Activated CD8-positive, alpha-beta memory T cell treated with anti-CD3 and anti-CD28 coated beads, Interleukin-2, amount 50 U/mL, for 24 hours (primary cell): ENCODE data around the gene TRAPPC3.

ENCODE experiments used
- DNase-seq: peaks from one replicate; pipeline ENCODE4 v3.0.0-alpha.2; 2020; ENCODE audit errors: extremely low read depth

Gene TRAPPC3

GRCh38 chr1:36098650-36099365, 50.5 kb downstream of the TRAPPC3 start:
- DNase-seq = no peak

- DNase-seq = no peak
Measured at GRCh38 chr1:36097693-36098585, 51.3 kb downstream of the TRAPPC3 start.

DNA sequence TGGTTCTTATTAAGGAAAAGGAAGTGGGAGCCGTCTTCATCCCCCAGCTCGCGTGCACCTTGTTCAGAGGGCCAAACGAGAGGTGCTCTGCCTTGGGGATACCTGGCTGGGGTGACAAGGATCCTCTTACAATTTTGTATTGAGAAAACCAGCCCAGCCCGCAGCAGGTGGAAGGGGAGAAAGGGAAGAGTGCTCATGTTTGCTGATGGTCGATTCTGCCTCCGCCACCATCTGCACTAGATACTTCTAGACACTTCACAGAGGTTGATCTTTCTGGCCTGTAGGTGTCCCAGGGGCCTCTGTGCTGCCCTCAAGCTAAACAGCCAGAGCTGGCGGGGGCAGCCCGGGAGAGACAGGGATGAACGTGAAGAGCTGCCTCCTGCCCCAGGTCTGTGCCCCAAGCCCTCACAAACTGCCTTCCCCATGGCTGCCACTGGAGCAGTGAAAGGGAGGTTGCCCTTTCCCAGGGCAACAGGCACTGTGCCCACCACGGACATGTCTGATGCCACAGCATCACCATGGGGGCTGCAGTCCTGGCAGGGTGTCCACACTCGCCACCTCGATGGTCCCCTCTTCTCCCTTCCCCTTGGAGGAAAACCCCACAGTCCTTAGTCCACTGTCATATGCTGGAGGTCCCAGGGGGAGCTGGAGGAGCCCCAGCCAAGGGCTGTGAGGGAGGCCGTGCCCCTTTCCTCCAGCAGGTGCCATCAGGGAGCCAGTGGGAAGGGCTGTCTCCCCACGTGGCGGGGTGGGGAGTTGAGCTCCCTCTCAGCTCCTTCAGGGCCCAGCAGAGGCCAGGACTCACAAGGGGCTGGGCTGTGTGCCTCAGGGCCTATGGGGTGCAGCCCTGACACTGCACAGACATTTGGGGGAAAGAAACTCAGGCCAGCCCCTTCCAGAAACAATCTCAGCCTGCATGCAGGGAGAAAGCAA, 52.5 kb downstream of the TRAPPC3 start:
- DNase-seq = no peak

GRCh38 chr1:36095760-36096405, 53.4 kb downstream of the TRAPPC3 start:
- no peak for DNase-seq

- no peak for DNase-seq
Measured at GRCh38 chr1:36094621-36095061, 54.6 kb downstream of the TRAPPC3 start.

GRCh38 chr1:36093929-36094328, 55.4 kb downstream of the TRAPPC3 start:
- no peak for DNase-seq

DNA sequence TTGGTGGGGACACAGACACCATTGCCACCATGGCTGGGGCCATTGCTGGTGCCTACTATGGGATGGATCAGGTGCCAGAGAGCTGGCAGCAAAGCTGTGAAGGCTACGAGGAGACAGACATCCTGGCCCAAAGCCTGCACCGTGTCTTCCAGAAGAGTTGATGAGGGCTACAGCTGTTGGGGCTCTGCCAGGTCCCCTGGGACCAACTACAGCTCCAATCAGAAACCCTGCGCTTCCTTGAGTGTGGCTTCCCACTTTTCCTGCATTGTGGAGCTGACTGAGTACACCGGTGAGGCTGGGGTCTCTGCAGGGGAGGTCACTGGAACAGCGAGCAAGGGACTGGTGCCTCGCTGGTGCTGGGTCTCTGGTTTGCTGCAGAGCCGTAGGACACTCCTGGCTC, 56.1 kb downstream of the TRAPPC3 start:
- no peak for DNase-seq

DNA sequence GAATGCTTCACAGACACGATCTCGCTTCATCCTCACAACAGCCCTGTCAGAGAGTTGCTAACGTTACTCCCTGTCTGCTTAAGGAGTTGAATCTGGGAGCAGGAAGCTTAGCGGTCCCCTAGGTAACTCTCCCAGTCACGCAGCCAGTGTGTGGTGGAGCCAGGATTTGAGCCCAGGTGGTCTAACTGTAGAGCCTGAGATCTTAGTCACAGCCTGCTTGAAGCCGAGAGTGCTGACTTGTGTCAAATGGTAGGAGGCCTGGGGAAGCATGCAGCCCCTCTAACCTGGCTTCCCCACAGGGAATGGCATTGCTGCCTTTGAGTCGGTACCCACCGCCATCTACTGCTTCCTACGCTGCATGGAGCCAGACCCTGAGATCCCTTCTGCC, 56.5 kb downstream of the TRAPPC3 start:
- no peak for DNase-seq

DNA sequence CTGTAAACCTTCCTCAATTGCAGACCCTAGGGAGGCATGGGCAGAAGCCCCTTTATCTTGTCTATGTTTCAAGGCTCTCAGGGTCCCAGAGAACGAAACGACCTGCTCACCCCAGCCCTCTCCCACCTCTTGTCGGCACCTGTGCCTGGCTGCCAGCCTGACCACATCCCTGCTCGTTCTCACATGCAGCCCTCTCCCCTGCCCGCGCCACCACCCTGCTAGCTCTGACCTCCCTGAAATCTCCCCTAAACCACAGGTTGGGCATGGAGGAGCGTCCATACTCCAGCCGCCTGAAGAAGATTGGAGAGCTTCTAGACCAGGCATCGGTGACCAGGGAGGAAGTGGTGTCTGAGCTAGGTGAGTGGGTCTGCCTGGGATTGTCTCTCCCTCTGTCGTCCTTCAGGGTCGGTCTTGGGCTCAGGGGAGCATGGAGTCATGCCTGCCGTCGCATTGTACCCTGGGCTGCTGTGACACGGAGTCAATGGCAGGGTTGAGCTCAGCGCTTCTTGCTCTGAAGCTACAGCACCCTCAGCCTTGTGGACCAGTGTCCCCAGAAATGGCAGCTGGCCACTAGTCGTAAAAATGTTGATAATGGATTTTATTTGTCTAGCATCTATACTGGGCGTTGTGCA, 57.0 kb downstream of the TRAPPC3 start:
- no peak for DNase-seq

GRCh38 chr1:36091698-36092097, 57.6 kb downstream of the TRAPPC3 start:
- no peak for DNase-seq

- no peak for DNase-seq
Measured at GRCh38 chr1:36091141-36091540, 58.1 kb downstream of the TRAPPC3 start.

GRCh38 chr1:36089393-36090121, 59.7 kb downstream of the TRAPPC3 start:
- DNase-seq = no peak

- DNase-seq = peak; percentile 73
Measured at GRCh38 chr1:36088577-36089392, 60.5 kb downstream of the TRAPPC3 start, which contains the start of gene ADPRS. Gene ADPRS, plus strand, starts transcription at chr1:36088892. Its CDS starts 13 bp downstream, at chr1:36088905.

- DNase-seq = no peak
Measured at GRCh38 chr1:36088265-36088576, 61.1 kb downstream of the TRAPPC3 start.

DNA sequence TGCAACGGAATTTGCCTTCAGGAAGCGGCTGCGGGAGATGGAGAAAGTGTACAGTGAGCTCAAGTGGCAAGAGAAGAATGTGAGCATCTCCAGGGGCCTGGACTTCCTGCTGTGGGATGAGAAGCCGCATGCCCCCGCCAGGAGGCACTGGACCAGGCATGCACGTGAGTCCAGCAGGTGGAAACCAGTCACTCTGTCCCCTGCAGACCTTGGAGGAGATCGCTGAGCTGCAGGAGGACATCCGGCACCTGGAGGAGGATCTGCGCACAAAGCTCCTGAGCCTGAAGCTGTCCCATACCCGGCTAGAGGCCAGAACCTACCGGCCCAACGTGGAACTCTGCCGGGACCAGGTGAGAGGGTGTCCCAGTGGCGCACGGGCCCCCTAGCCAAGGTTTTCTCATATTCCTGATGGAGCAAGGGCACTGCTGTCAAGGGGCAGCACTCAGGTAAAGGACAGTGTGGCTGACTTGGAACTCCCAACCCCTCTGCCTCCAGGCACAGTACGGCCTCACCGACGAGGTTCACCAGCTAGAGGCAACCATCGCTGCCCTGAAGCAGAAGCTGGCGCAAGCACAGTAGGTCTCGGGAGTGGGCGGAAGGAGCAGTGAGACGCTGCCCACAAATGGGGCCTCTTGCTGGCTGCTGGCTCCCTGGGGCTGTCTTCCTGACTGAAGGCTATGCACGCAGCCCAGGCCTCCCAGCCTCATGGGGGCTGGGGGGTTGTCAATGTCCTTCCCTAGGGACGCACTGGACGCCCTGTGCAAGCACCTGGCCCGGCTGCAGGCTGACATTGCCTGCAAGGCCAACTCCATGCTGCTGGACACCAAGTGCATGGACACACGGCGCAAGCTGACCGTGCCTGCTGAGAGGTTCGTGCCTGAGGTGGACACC, 61.8 kb downstream of the TRAPPC3 start:
- no peak for DNase-seq
